Measurements from ENCODE around the gene SPATA13. TPM values are rescaled to one million over a fixed set of nuclear protein-coding genes. Genes with fewer than 3 reads are reported as not detected.
A peak's percentile ranks its signal among the peaks of the same experiment; 100 is the strongest.

Gene SPATA13
- total and polyA plus RNA-seq, 7 experiments from 2014 or later = 62.2 to 104 (median 96.2) TPM

GRCh38 chr13:24280720-24281119 lies 120.2 kb downstream of the SPATA13 start:
- H3K4me3 ChIP-seq (ENCODE audit: low read length) = no peak overlapping the region
- H3K9me3 ChIP-seq (ENCODE audit: control insufficient read depth in 2 of 3, low read length in 3 of 3) = no peaks in the 10 kb centered on the region
- Mint-ChIP-seq H3K27ac (peak overlapping the region; percentile 24 to 87 (median 75)), H3K36me3 (peaks cover 0 to 35% (median 11%) of the 10 kb centered on the region in 5 donors), H3K9me3 (no peaks in the 10 kb centered on the region), H3K4me3 (no peak overlapping the region), H3K4me1 (peaks cover 46 to 78% (median 69%) of the 10 kb centered on the region in 7 donors), H3K27me3 (no peaks in the 10 kb centered on the region)
- ChIA-PET POLR2A (interaction anchor here (0.7 to 2.7 kb wide), 2 partner anchors 15 to 29 kb away, joined by 3 to 6 read pairs; no protein-coding TSS in a partner anchor), CTCF (interaction anchor here (1.2 kb wide), 1 partner anchor 10 kb away, joined by 4 read pairs; no protein-coding TSS in a partner anchor)
- no peaks in the 10 kb centered on the region for H3K27me3 ChIP-seq (ENCODE audit: control insufficient read depth in 2 of 2, insufficient read depth in 2 of 2, low read length in 2 of 2)
- peaks cover 30 to 34% of the 10 kb centered on the region in 2 donors for H3K4me1 ChIP-seq (ENCODE audit: control insufficient read depth in 2 of 2, insufficient read depth in 2 of 2, low read length in 2 of 2)
- ATAC-seq (peak; percentile 57), DNase-seq (no peak)
- H3K36me3 ChIP-seq (ENCODE audit: control insufficient read depth in 2 of 3, insufficient read depth in 3 of 3, low read length in 3 of 3) = peaks cover 0 to 61% (median 3%) of the 10 kb centered on the region in 3 experiments
- H3K27ac ChIP-seq (ENCODE audit: low read depth, low read length) = no peak overlapping the region
- intact Hi-C loops (cut with micrococcal nuclease) = no loop called here

- H3K27me3 Mint-ChIP-seq = no peaks in the 10 kb centered on the region
- H3K4me3 Mint-ChIP-seq = no peak overlapping the region
- H3K4me1 ChIP-seq (ENCODE audit: control insufficient read depth in 2 of 2, insufficient read depth in 2 of 2, low read length in 2 of 2) = peaks cover 24 to 28% of the 10 kb centered on the region in 2 donors
- no peak overlapping the region for H3K4me3 ChIP-seq (ENCODE audit: low read length)
- peaks cover 0 to 36% (median 12%) of the 10 kb centered on the region in 5 donors for H3K36me3 Mint-ChIP-seq
- peaks cover 41 to 71% (median 62%) of the 10 kb centered on the region in 7 donors for H3K4me1 Mint-ChIP-seq
- H3K27ac ChIP-seq (ENCODE audit: low read depth, low read length) = peak overlapping the region; percentile 32
- no peaks in the 10 kb centered on the region for H3K9me3 Mint-ChIP-seq
- H3K27me3 ChIP-seq (ENCODE audit: control insufficient read depth in 2 of 2, insufficient read depth in 2 of 2, low read length in 2 of 2) = no peaks in the 10 kb centered on the region
- DNase-seq (no peak), ATAC-seq (no peak)
- CTCF ChIA-PET = interaction anchor here (1.2 kb wide), 1 partner anchor 11 kb away, joined by 4 read pairs; no protein-coding TSS in a partner anchor
- POLR2A ChIA-PET = interaction anchor here (0.7 to 2.7 kb wide), 2 partner anchors 15 to 30 kb away, joined by 3 to 6 read pairs; no protein-coding TSS in a partner anchor
- peak overlapping the region in 8 of 9 donors; percentile 21 to 89 (median 71) for H3K27ac Mint-ChIP-seq
- H3K36me3 ChIP-seq (ENCODE audit: control insufficient read depth in 2 of 3, insufficient read depth in 3 of 3, low read length in 3 of 3) = peaks cover 0 to 68% (median 10%) of the 10 kb centered on the region in 3 experiments
- intact Hi-C loops (cut with micrococcal nuclease) = loop anchor here in 1 of 2 donors (2.0 kb wide), 1 partner anchor 15 kb away; no protein-coding TSS in a partner anchor
- H3K9me3 ChIP-seq (ENCODE audit: control insufficient read depth in 2 of 3, low read length in 3 of 3) = no peaks in the 10 kb centered on the region
Measured at GRCh38 chr13:24281188-24282008, 120.9 kb downstream of the SPATA13 start.

GRCh38 chr13:24282256-24282655 lies 121.7 kb downstream of the SPATA13 start:
- Mint-ChIP-seq H3K4me3 (no peak overlapping the region), H3K9me3 (no peaks in the 10 kb centered on the region), H3K27me3 (no peaks in the 10 kb centered on the region), H3K27ac (peak overlapping the region in 8 of 9 donors; percentile 43 to 89 (median 74)), H3K36me3 (peaks cover 0 to 41% (median 15%) of the 10 kb centered on the region in 5 donors), H3K4me1 (peaks cover 35 to 63% (median 55%) of the 10 kb centered on the region in 7 donors)
- Histone ChIP-seq H3K4me1 (ENCODE audit: control insufficient read depth in 2 of 2, insufficient read depth in 2 of 2, low read length in 2 of 2) (peaks cover 18 to 19% of the 10 kb centered on the region in 2 donors), H3K4me3 (ENCODE audit: low read length) (no peak overlapping the region), H3K27ac (ENCODE audit: low read depth, low read length) (peak overlapping the region; percentile 32), H3K36me3 (ENCODE audit: control insufficient read depth in 2 of 3, insufficient read depth in 3 of 3, low read length in 3 of 3) (peaks cover 0 to 76% (median 13%) of the 10 kb centered on the region in 3 experiments), H3K9me3 (ENCODE audit: control insufficient read depth in 2 of 3, low read length in 3 of 3) (no peaks in the 10 kb centered on the region), H3K27me3 (ENCODE audit: control insufficient read depth in 2 of 2, insufficient read depth in 2 of 2, low read length in 2 of 2) (no peaks in the 10 kb centered on the region)
- ATAC-seq (no peak), DNase-seq (no peak)
- POLR2A ChIA-PET = interaction anchor here (0.8 to 2.7 kb wide), 3 partner anchors 13 to 321 kb away, joined by 3 to 6 read pairs (median 5); no protein-coding TSS in a partner anchor
- intact Hi-C loops (cut with micrococcal nuclease) = loop anchor here in 1 of 2 donors (2.0 kb wide), 1 partner anchor 15 kb away; no protein-coding TSS in a partner anchor
- CTCF ChIA-PET = no interaction called here

- intact Hi-C loops (cut with micrococcal nuclease) = loop anchor here (5.0 kb wide), 1 partner anchor 33 kb away; no protein-coding TSS in a partner anchor
- no peaks in the 10 kb centered on the region for H3K9me3 Mint-ChIP-seq
- ATAC-seq = no peak
Measured at GRCh38 chr13:24284889-24285565, 124.5 kb downstream of the SPATA13 start.

GRCh38 chr13:24286624-24287023 lies 126.1 kb downstream of the SPATA13 start:
- no peaks in the 10 kb centered on the region for H3K27me3 Mint-ChIP-seq

More at GRCh38 chr13:24284889-24285565, 124.5 kb downstream of the SPATA13 start:
- DNase-seq = no peak
- Histone ChIP-seq H3K27me3 (ENCODE audit: control insufficient read depth in 2 of 2, insufficient read depth in 2 of 2, low read length in 2 of 2) (no peaks in the 10 kb centered on the region), H3K9me3 (ENCODE audit: control insufficient read depth in 2 of 3, low read length in 3 of 3) (no peaks in the 10 kb centered on the region), H3K4me1 (ENCODE audit: control insufficient read depth in 2 of 2, insufficient read depth in 2 of 2, low read length in 2 of 2) (no peaks in the 10 kb centered on the region), H3K36me3 (ENCODE audit: control insufficient read depth in 2 of 3, insufficient read depth in 3 of 3, low read length in 3 of 3) (peaks cover 21 to 100% (median 29%) of the 10 kb centered on the region in 3 experiments), H3K4me3 (ENCODE audit: low read length) (no peak overlapping the region), H3K27ac (ENCODE audit: low read depth, low read length) (no peak overlapping the region)
- no peaks in the 10 kb centered on the region for H3K27me3 Mint-ChIP-seq
- POLR2A ChIA-PET = interaction anchor here (1.2 kb wide), 1 partner anchor 20 kb away, joined by 4 read pairs; no protein-coding TSS in a partner anchor
- H3K36me3 Mint-ChIP-seq = peaks cover 9 to 54% (median 29%) of the 10 kb centered on the region in 5 donors
- H3K4me1 Mint-ChIP-seq = peaks cover 15 to 35% (median 30%) of the 10 kb centered on the region in 7 donors
- peak overlapping the region in 1 of 9 donors; percentile 33 for H3K27ac Mint-ChIP-seq
- H3K4me3 Mint-ChIP-seq = no peak overlapping the region
- CTCF ChIA-PET = interaction anchor here (1.7 to 2.2 kb wide), 2 partner anchors 11 to 34 kb away, joined by 6 to 8 read pairs; no protein-coding TSS in a partner anchor

More at GRCh38 chr13:24286624-24287023, 126.1 kb downstream of the SPATA13 start:
- DNase-seq = no peak
- Histone ChIP-seq H3K27ac (ENCODE audit: low read depth, low read length) (no peak overlapping the region), H3K9me3 (ENCODE audit: control insufficient read depth in 2 of 3, low read length in 3 of 3) (no peaks in the 10 kb centered on the region), H3K4me3 (ENCODE audit: low read length) (no peak overlapping the region), H3K27me3 (ENCODE audit: control insufficient read depth in 2 of 2, insufficient read depth in 2 of 2, low read length in 2 of 2) (no peaks in the 10 kb centered on the region), H3K4me1 (ENCODE audit: control insufficient read depth in 2 of 2, insufficient read depth in 2 of 2, low read length in 2 of 2) (no peaks in the 10 kb centered on the region), H3K36me3 (ENCODE audit: control insufficient read depth in 2 of 3, insufficient read depth in 3 of 3, low read length in 3 of 3) (peaks cover 32 to 99% (median 42%) of the 10 kb centered on the region in 3 experiments)
- peaks cover 13 to 24% (median 16%) of the 10 kb centered on the region in 7 donors for H3K4me1 Mint-ChIP-seq
- POLR2A ChIA-PET = no interaction called here
- intact Hi-C loops (cut with micrococcal nuclease) = loop anchor here (5.0 kb wide), 1 partner anchor 34 kb away; no protein-coding TSS in a partner anchor
- H3K9me3 Mint-ChIP-seq = no peaks in the 10 kb centered on the region
- no peak for ATAC-seq
- CTCF ChIA-PET = no interaction called here
- peaks cover 9 to 65% (median 32%) of the 10 kb centered on the region in 5 donors for H3K36me3 Mint-ChIP-seq
- H3K4me3 Mint-ChIP-seq = no peak overlapping the region
- H3K27ac Mint-ChIP-seq = no peak overlapping the region

Data from naive thymus-derived CD4-positive, alpha-beta T cell (primary cell).